NCI-H345 treated with DMSO at 0.1 percent for 48 hours (cell line): ENCODE data around the gene KCND2.

ENCODE experiments used
- DNase-seq: peaks from one replicate; lab custom pipeline; 2025; ENCODE audit not compliant: unreplicated experiment; lab: John Stamatoyannopoulos, UW

Gene KCND2

GRCh38 chr7:120794106-120794729, 521.2 kb downstream of the KCND2 start:
- no peak for DNase-seq

DNA sequence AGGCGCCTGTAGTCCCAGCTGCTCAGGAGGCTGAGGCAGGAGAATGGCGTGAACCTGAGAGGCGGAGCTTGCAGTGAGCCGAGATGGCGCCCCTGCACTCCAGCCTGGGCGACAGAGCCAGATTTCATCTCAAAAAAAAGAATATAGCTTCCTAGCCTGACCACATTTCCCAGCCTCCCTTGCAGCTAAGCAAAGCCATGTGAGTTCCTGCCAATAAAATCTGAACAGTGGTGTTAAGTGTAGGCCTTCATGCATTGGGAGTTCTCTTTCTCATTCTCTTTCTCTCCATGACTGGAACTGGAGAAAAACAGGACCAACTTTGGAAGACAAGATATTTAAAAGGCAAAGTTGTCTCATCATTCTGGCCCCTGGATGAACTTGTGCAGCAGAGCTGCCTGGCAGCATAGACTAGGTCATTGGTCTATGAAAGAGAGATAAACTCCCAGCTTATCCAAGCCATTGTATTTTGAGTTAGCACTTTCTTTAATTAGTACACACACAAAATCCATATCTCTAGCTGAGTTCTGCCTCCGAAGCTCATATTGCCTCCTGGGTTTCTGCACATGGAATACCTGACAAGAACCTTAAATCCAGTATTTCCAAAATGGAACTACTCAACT, 524.2 kb downstream of the KCND2 start:
- DNase-seq = no peak

GRCh38 chr7:120799147-120799546, 526.2 kb downstream of the KCND2 start:
- DNase-seq = no peak
